GM23248 (cell line): Measurements from ENCODE around the gene FUT8. TPM values are rescaled to one million over a fixed set of nuclear protein-coding genes. Genes with fewer than 3 reads are reported as not detected.

ENCODE experiments used
- DNase-seq: peaks from one replicate; pipeline ENCODE4 v3.0.0-alpha.2; 2015
- H2AFZ ChIP-seq: fragments of 200-600 bp; sonication (generic); 2 replicates; pipeline ENCODE4 v1.6.1; 2016; ENCODE audit warnings: antibody characterized with exemption
- H3F3A ChIP-seq: fragments of 200-600 bp; sonication (generic); 2 replicates; pipeline ENCODE4 v1.6.1; 2016; ENCODE audit warnings: mild to moderate bottlenecking, antibody characterized with exemption, mixed run types; ENCODE audit not compliant: insufficient read depth
- H3K27ac ChIP-seq: fragments of 200-600 bp; sonication (generic); 2 replicates; pipeline ENCODE4 v1.5.1; 2016; ENCODE audit warnings: mild to moderate bottlenecking
- H3K27me3 ChIP-seq: fragments of 200-600 bp; sonication (generic); replicated peaks from 2 replicates; pipeline ENCODE4 v1.6.1; 2016; ENCODE audit warnings: mild to moderate bottlenecking; ENCODE audit not compliant: insufficient read depth
- H3K36me3 ChIP-seq: fragments of 200-600 bp; sonication (generic); 2 replicates; pipeline ENCODE4 v1.6.1; 2016; ENCODE audit warnings: low read depth, mild to moderate bottlenecking
- H3K4me1 ChIP-seq: fragments of 200-600 bp; sonication (generic); 2 replicates; pipeline ENCODE4 v1.6.1; 2016; ENCODE audit warnings: mild to moderate bottlenecking; ENCODE audit not compliant: insufficient read depth
- H3K4me2 ChIP-seq: fragments of 200-600 bp; sonication (generic); one replicate; pipeline ENCODE4 v1.6.1; 2016; ENCODE audit warnings: mild to moderate bottlenecking; ENCODE audit not compliant: unreplicated experiment
- H3K4me3 ChIP-seq: fragments of 200-600 bp; sonication (generic); 2 replicates; pipeline ENCODE4 v1.5.1; 2016; ENCODE audit warnings: mild to moderate bottlenecking
- H3K79me2 ChIP-seq: fragments of 200-600 bp; sonication (generic); 2 replicates; pipeline ENCODE4 v1.6.1; 2016; ENCODE audit warnings: mild to moderate bottlenecking; ENCODE audit not compliant: insufficient read depth
- H3K9ac ChIP-seq: fragments of 200-600 bp; sonication (generic); 2 replicates; pipeline ENCODE4 v1.6.1; 2016; ENCODE audit warnings: mild to moderate bottlenecking
- H3K9me2 ChIP-seq: fragments of 200-600 bp; sonication (generic); 2 replicates; pipeline ENCODE4 v1.6.1; 2016; ENCODE audit warnings: mixed run types, mild to moderate bottlenecking, moderate library complexity; ENCODE audit not compliant: insufficient read depth
- H3K9me3 ChIP-seq: fragments of 200-600 bp; sonication (generic); one replicate; pipeline ENCODE4 v1.6.1; 2017; ENCODE audit warnings: low read depth
- H4K20me1 ChIP-seq: fragments of 200-600 bp; sonication (generic); 2 replicates; pipeline ENCODE4 v1.6.0; 2016; ENCODE audit not compliant: insufficient read depth
- EZH2 ChIP-seq: fragments of 200-600 bp; sonication (generic); IDR thresholded peaks from 2 replicates; pipeline ENCODE4 v1.6.1; 2018; ENCODE audit warnings: antibody characterized with exemption, mild to moderate bottlenecking; ENCODE audit not compliant: insufficient read depth, poor library complexity, severe bottlenecking
- EZH2phosphoT487 ChIP-seq: fragments of 200-600 bp; sonication (generic); IDR thresholded peaks from 2 replicates; pipeline ENCODE4 v1.6.1; 2018; ENCODE audit warnings: antibody characterized with exemption, moderate library complexity, mild to moderate bottlenecking, low read depth; ENCODE audit not compliant: insufficient read depth
- WGBS, 2 experiments: methylation state at CpG; one replicate each; pipeline ENCODE4 v1.1.6; 2015 to 2017; ENCODE audit warnings: low lambda C conversion rate in 2 of 2, low coverage in 1 of 2; ENCODE audit errors: missing lambda C conversion rate in 2 of 2; 5-methylcytosine and 5-hydroxymethylcytosine counted together
- in situ Hi-C: fragments of 300-500 bp; cut with MboI; formaldehyde crosslinking; loops from 2 replicates; pipeline ENCODE4 v1.15.0; 2020
- polyA plus RNA-seq: library from polyadenylated mRNA; unstranded; fragments of >200 nt; fragmentation: Nextera tagmentation; extraction: Ambion mirVana; gene quantifications from 2 replicates; pipeline ENCODE4 v1.2.1, GENCODE V29; 2016
- total RNA-seq: library from RNA; depleted of rRNA; stranded (reverse); fragments of >200 nt; shearing (Covaris generic); gene quantifications from 2 replicates; pipeline ENCODE4 v1.2.3, GENCODE V29; 2014

The FUT8 gene
- total and polyA plus RNA-seq, 2 experiments from 2014 or later = 40.0 to 60.6 TPM

GRCh38 chr14:65491274-65491673 is 78.7 kb downstream of the FUT8 start:
- Histone ChIP-seq H3F3A (no peaks in the 10 kb centered on the region), H3K4me2 (no peak overlapping the region), H4K20me1 (0 out of 2 replicates have a peak, but pooled peaks cover 6% of the 10 kb centered on the region), H3K9ac (no peak overlapping the region), H3K4me1 (0 out of 2 replicates have a peak, but pooled peaks cover 4% of the 10 kb centered on the region), H3K9me2 (no peaks in the 10 kb centered on the region), H2AFZ (no peak overlapping the region), H3K4me3 (no peak overlapping the region), H3K36me3 (no peaks in the 10 kb centered on the region), H3K9me3 (no peaks in the 10 kb centered on the region), H3K27me3 (no peaks in the 10 kb centered on the region), H3K27ac (no peak overlapping the region), H3K79me2 (peaks cover 94% of the 10 kb centered on the region)
- in situ Hi-C loops = no loop called here
- no peak for TF ChIP-seq EZH2
- no peak for TF ChIP-seq EZH2phosphoT487
- 42 to 61% methylated on average over 1 of the region's 1 CpG for WGBS, 2 experiments
- DNase-seq = no peak

DNA sequence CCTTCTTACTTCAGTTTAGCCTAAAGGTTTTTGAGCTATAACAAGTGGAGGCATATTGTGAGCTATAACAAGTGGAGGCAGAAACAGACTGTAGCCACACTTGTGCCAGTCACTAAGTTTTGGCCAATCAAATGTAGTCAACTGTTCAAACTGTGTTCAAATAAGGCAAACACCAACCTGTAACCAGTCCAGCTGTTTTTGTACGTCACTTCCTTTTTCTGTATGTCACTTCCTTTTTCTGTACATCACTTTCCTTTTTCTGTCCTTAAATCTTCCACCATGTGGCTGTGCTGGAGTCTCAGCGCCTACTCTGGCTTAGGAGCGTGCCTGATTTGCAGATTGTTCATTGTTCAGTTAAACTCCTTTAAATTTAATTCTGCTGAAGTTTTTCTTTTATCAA is 79.7 kb downstream of the FUT8 start:
- no peaks in the 10 kb centered on the region for H3K27me3 ChIP-seq
- no peaks in the 10 kb centered on the region for H3K36me3 ChIP-seq
- TF ChIP-seq EZH2 (no peak), EZH2phosphoT487 (no peak)
- H3K4me3 ChIP-seq = no peak overlapping the region
- no peaks in the 10 kb centered on the region for H3F3A ChIP-seq
- H3K79me2 ChIP-seq = peaks cover 94% of the 10 kb centered on the region
- H3K9ac ChIP-seq = no peak overlapping the region
- 96 to 100% methylated on average over 3 of the region's 3 CpGs for WGBS, 2 experiments
- DNase-seq = no peak
- no peak overlapping the region for H2AFZ ChIP-seq
- no peak overlapping the region for H3K27ac ChIP-seq
- no peak overlapping the region for H3K4me2 ChIP-seq
- H4K20me1 ChIP-seq = no peaks in the 10 kb centered on the region
- in situ Hi-C loops = no loop called here
- H3K9me3 ChIP-seq = no peaks in the 10 kb centered on the region
- H3K4me1 ChIP-seq = 0 out of 2 replicates have a peak, but pooled peaks cover 4% of the 10 kb centered on the region
- H3K9me2 ChIP-seq = no peaks in the 10 kb centered on the region

- H3K9me3 ChIP-seq = no peaks in the 10 kb centered on the region
- no peaks in the 10 kb centered on the region for H3K9me2 ChIP-seq
- H3K79me2 ChIP-seq = peaks cover 88% of the 10 kb centered on the region
- in situ Hi-C loops = no loop called here
- no peak overlapping the region for H3K4me2 ChIP-seq
- TF ChIP-seq EZH2phosphoT487 = no peak
- no peak for TF ChIP-seq EZH2
- no peaks in the 10 kb centered on the region for H3K27me3 ChIP-seq
- no peaks in the 10 kb centered on the region for H3K36me3 ChIP-seq
- no peaks in the 10 kb centered on the region for H3F3A ChIP-seq
- WGBS, 2 experiments = 35 to 44% methylated on average over 1 of the region's 1 CpG
- no peak overlapping the region for H3K4me3 ChIP-seq
- no peaks in the 10 kb centered on the region for H4K20me1 ChIP-seq
- no peak overlapping the region for H3K27ac ChIP-seq
- H3K9ac ChIP-seq = no peak overlapping the region
- peak; percentile 67 for DNase-seq
- H3K4me1 ChIP-seq = peaks cover 15% of the 10 kb centered on the region
- H2AFZ ChIP-seq = no peak overlapping the region
Measured at GRCh38 chr14:65495196-65495595, 82.7 kb downstream of the FUT8 start.

DNA sequence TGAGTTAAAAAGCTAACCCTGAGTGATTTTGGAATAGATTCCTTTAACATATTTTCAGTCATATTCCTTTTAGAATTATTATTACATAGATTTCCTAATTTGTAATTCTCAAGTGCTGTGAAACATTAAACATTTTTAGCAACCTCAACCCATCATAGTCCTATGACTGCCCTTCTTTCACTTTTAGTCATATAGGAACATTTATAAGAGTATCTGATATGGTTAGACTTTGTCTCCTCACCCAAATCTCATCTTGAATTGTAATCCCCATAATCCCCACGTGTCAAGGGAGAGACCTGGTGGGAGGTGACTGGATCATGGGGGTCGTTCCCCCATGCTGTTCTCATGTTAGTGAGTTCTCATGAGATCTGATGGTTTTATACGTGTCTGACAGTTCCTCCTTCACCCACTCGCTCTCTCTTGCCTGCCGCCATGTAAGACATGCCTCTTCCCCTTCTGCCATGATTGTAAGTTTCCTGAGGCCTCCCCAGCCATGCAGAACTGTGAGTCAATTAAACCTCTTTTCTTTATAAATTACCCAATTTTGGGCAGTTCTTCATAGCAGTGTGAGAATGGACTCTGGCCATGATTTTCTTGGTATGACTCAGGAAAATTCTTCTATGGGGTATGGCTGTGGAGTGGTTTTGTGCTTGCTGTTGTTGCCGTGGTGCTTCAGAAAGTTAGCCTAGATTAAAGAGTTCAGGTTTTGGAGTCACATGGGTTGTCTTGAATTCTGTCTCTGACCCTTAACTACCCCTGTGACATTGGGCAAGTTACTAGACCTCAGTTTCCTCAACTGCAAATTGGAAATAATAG is 83.9 kb downstream of the FUT8 start:
- H3K4me3 ChIP-seq = no peak overlapping the region
- DNase-seq = peak; percentile 50
- in situ Hi-C loops = no loop called here
- H2AFZ ChIP-seq = no peak overlapping the region
- H3K27me3 ChIP-seq = no peaks in the 10 kb centered on the region
- no peaks in the 10 kb centered on the region for H3K9me3 ChIP-seq
- H3K9me2 ChIP-seq = no peaks in the 10 kb centered on the region
- peak overlapping the region; percentile 19; the same call in 1 of the 2 replicates for H3K27ac ChIP-seq
- H3F3A ChIP-seq = no peaks in the 10 kb centered on the region
- H3K4me1 ChIP-seq = peaks cover 15% of the 10 kb centered on the region
- peaks cover 88% of the 10 kb centered on the region for H3K79me2 ChIP-seq
- H4K20me1 ChIP-seq = no peaks in the 10 kb centered on the region
- 96 to 97% methylated on average over 6 of the region's 6 CpGs for WGBS, 2 experiments
- TF ChIP-seq EZH2phosphoT487 (no peak), EZH2 (no peak)
- no peaks in the 10 kb centered on the region for H3K36me3 ChIP-seq
- no peak overlapping the region for H3K9ac ChIP-seq
- H3K4me2 ChIP-seq = no peak overlapping the region

GRCh38 chr14:65499138-65499537 is 86.6 kb downstream of the FUT8 start:
- no peak overlapping the region for H3K4me3 ChIP-seq
- H4K20me1 ChIP-seq = peaks cover 4% of the 10 kb centered on the region
- H3K27me3 ChIP-seq = no peaks in the 10 kb centered on the region
- TF ChIP-seq EZH2phosphoT487 = no peak
- TF ChIP-seq EZH2 = no peak
- no peaks in the 10 kb centered on the region; the same call in 1 of the 2 replicates for H3F3A ChIP-seq
- no peaks in the 10 kb centered on the region for H3K9me2 ChIP-seq
- DNase-seq = no peak
- peaks cover 89% of the 10 kb centered on the region for H3K79me2 ChIP-seq
- no peaks in the 10 kb centered on the region for H3K36me3 ChIP-seq
- in situ Hi-C loops = no loop called here
- no peak overlapping the region for H3K27ac ChIP-seq
- H3K9me3 ChIP-seq = no peaks in the 10 kb centered on the region
- no peak overlapping the region for H3K9ac ChIP-seq
- H2AFZ ChIP-seq = no peak overlapping the region
- no peak overlapping the region for H3K4me2 ChIP-seq
- H3K4me1 ChIP-seq = peaks cover 25% of the 10 kb centered on the region
